GM19463 (cell line): Measurements from ENCODE around the gene DPF1.
"Not testable (repeated sequence)": the region's sequence is repeated elsewhere in the genome, so short reads cannot be mapped to it uniquely, and the experiment has no call there.

ENCODE experiments used
- ATAC-seq: cut with Tn5 transposase; IDR thresholded peaks from one replicate; pipeline ENCODE4 v1.9.1; 2021; ENCODE audit warnings: mild to moderate bottlenecking, moderate library complexity; ENCODE audit not compliant: unreplicated experiment

DPF1 gene

GRCh38 chr19:38250821-38251563, 27.0 kb upstream of the DPF1 start:
- no peak for ATAC-seq

GRCh38 chr19:38250428-38250820, 26.4 kb upstream of the DPF1 start:
- no peak for ATAC-seq

- ATAC-seq = no peak
Observed at GRCh38 chr19:38248421-38248820, 24.4 kb upstream of the DPF1 start.

- no peak for ATAC-seq
Observed at GRCh38 chr19:38247734-38248268, 23.8 kb upstream of the DPF1 start.

GRCh38 chr19:38247126-38247525, 23.1 kb upstream of the DPF1 start:
- no peak for ATAC-seq

- ATAC-seq = no peak
Observed at GRCh38 chr19:38245826-38246498, 21.9 kb upstream of the DPF1 start.

- no peak for ATAC-seq
Observed at GRCh38 chr19:38243279-38243673, 19.3 kb upstream of the DPF1 start.

- no peak for ATAC-seq
Observed at GRCh38 chr19:38239816-38240215, 15.8 kb upstream of the DPF1 start.

- ATAC-seq = no peak
Observed at GRCh38 chr19:38234615-38235014, 10.6 kb upstream of the DPF1 start.

- ATAC-seq = no peak
Observed at GRCh38 chr19:38233740-38234251, 9.8 kb upstream of the DPF1 start.

GRCh38 chr19:38231918-38232317, 7.9 kb upstream of the DPF1 start:
- ATAC-seq = no peak

GRCh38 chr19:38230506-38231133, 6.6 kb upstream of the DPF1 start:
- not testable (repeated sequence) for ATAC-seq

GRCh38 chr19:38229585-38230073, 5.6 kb upstream of the DPF1 start:
- ATAC-seq = no peak

GRCh38 chr19:38228491-38229439, 4.7 kb upstream of the DPF1 start:
- ATAC-seq = no peak

GRCh38 chr19:38228005-38228377, 4.0 kb upstream of the DPF1 start:
- no peak for ATAC-seq

- no peak for ATAC-seq
Observed at GRCh38 chr19:38227287-38228004, 3.4 kb upstream of the DPF1 start.

GRCh38 chr19:38224863-38225218, 819 bp upstream of the DPF1 start:
- not testable (repeated sequence) for ATAC-seq

- no peak for ATAC-seq
Observed at GRCh38 chr19:38223617-38224013, 407 bp downstream of the DPF1 start.

GRCh38 chr19:38223119-38223523, 901 bp downstream of the DPF1 start:
- ATAC-seq = no peak
